SU-DHL-6 (cell line): Measurements from ENCODE around the gene LILRB2.
"Not testable (repeated sequence)": the region's sequence is repeated elsewhere in the genome, so short reads cannot be mapped to it uniquely, and the experiment has no call there.

ENCODE experiments used
- H2AFZ ChIP-seq: fragments of 200-600 bp; sonication (generic); 2 replicates; pipeline ENCODE4 v1.6.1; 2014; ENCODE audit warnings: low read depth, mild to moderate bottlenecking, moderate library complexity, mixed read lengths, antibody characterized with exemption, low read length; ENCODE audit not compliant: severe bottlenecking
- H3F3A ChIP-seq: fragments of 200-600 bp; shearing (Covaris generic); 2 replicates; pipeline ENCODE4 v1.6.0; 2016; ENCODE audit warnings: antibody characterized with exemption, mild to moderate bottlenecking; ENCODE audit not compliant: insufficient read depth
- H3K27ac ChIP-seq: fragments of 200-600 bp; sonication (generic); 2 replicates; pipeline ENCODE4 v1.5.1; 2016; ENCODE audit warnings: low read depth, mild to moderate bottlenecking, low read length, moderate library complexity, mixed read lengths
- H3K27me3 ChIP-seq: fragments of 200-600 bp; sonication (generic), shearing (Covaris generic); 2 replicates; pipeline ENCODE4 v1.6.0; 2014; ENCODE audit warnings: mild to moderate bottlenecking, low read length
- H3K36me3 ChIP-seq: fragments of 200-600 bp; sonication (generic); 2 replicates; pipeline ENCODE4 v1.6.1; 2014; ENCODE audit warnings: mild to moderate bottlenecking, low read length, mixed read lengths
- H3K4me2 ChIP-seq: fragments of 300-600, 200-600 bp; shearing (Covaris generic), sonication (generic); 2 replicates; pipeline ENCODE4 v1.6.0; 2014; ENCODE audit warnings: low read length, low read depth, mild to moderate bottlenecking; ENCODE audit not compliant: poor library complexity, severe bottlenecking
- H3K4me3 ChIP-seq: fragments of 200-600 bp; sonication (generic); 2 replicates; pipeline ENCODE4 v1.5.1; 2014; ENCODE audit warnings: antibody characterized with exemption, low read length, mild to moderate bottlenecking, mixed read lengths; ENCODE audit not compliant: insufficient read depth, poor library complexity, severe bottlenecking
- H3K79me2 ChIP-seq: fragments of 200-600 bp; sonication (generic); 2 replicates; pipeline ENCODE4 v1.6.1; 2014; ENCODE audit warnings: mild to moderate bottlenecking, low read length, moderate library complexity; ENCODE audit not compliant: insufficient read depth
- H3K9ac ChIP-seq: fragments of 200-600 bp; sonication (generic); 2 replicates; pipeline ENCODE4 v1.7.0; 2014; ENCODE audit warnings: mild to moderate bottlenecking, low read length
- H3K9me2 ChIP-seq: fragments of 200-600 bp; sonication (generic); replicated peaks from 2 replicates; pipeline ENCODE4 v1.6.1; 2014; ENCODE audit warnings: low read length; ENCODE audit not compliant: insufficient read depth
- H3K9me3 ChIP-seq: fragments of 200-600 bp; sonication (generic); 2 replicates; pipeline ENCODE4 v1.6.1; 2014; ENCODE audit warnings: low read length, mixed read lengths; ENCODE audit not compliant: insufficient read depth
- H4K20me1 ChIP-seq: fragments of 200-600 bp; sonication (generic); 2 replicates; pipeline ENCODE4 v1.6.1; 2014; ENCODE audit warnings: low read depth, mild to moderate bottlenecking, antibody characterized with exemption, low read length, moderate library complexity, mixed read lengths
- CTCF ChIP-seq: fragments of 200-600 bp; sonication (generic); IDR thresholded peaks from one replicate; pipeline ENCODE4 v1.5.1; 2017; ENCODE audit warnings: antibody characterized with exemption, mild to moderate bottlenecking, low read length, moderate library complexity; ENCODE audit not compliant: insufficient read depth, poor library complexity, severe bottlenecking
- EZH2phosphoT487 ChIP-seq: fragments of 200-600 bp; sonication (generic), shearing (Covaris generic); conservative IDR thresholded peaks from 2 replicates; pipeline ENCODE4 v1.6.1; 2018; ENCODE audit warnings: mild to moderate bottlenecking, antibody characterized with exemption, low read length, moderate library complexity, mixed read lengths

Gene LILRB2

DNA sequence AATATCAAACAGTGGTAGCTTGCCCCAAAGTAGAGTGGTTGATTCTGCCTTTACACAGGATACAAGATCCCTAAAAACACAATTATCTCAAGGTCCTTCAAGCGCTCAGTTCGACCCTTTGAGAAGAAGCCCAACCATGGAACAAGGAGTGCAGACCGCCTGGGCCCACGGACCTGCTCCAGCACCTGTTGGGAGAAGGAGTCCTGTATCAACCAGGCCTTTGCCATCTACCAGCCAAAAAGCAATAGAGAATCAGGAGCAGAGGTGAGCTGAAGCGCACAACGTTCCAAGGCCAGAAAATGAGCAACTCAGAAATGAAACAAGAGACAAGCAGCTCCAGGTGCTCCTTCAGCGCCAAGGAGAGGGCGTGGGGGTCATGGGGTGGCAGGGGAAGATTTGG is 51.8 kb downstream of the LILRB2 start:
- no peak for TF ChIP-seq EZH2phosphoT487
- no peak for TF ChIP-seq CTCF
- Histone ChIP-seq H2AFZ (no peak overlapping the region), H3K9me3 (no peaks in the 10 kb centered on the region), H3K4me2 (no peak overlapping the region), H3K79me2 (no peaks in the 10 kb centered on the region), H3K9me2 (no peaks in the 10 kb centered on the region), H3F3A (no peaks in the 10 kb centered on the region), H3K9ac (no peak overlapping the region), H3K27ac (no peak overlapping the region), H4K20me1 (no peaks in the 10 kb centered on the region), H3K36me3 (no peaks in the 10 kb centered on the region), H3K27me3 (no peaks in the 10 kb centered on the region), H3K4me3 (no peak overlapping the region)

DNA sequence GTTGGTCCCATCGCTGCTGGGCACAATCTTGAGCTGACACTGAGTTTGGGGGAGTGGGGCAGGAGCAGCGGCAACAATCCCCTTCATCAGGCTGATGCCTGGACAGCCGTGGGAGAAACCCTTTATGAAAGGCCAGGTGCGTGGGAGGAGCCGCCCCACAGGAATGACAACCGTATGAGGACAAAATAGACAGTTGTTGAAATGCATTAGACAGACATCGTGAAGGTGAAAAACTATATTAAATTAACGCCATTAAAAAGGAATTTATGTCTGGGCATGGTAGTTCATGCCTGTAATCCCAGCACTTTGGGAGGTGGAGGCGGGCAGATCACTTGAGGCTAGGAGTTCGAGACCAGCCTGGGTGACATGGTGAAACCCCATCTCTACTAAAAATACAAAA is 56.3 kb downstream of the LILRB2 start:
- H3K4me3 ChIP-seq, H3K79me2 ChIP-seq, H3K9me2 ChIP-seq, H3K9ac ChIP-seq, H3K36me3 ChIP-seq, H3K27ac ChIP-seq, H4K20me1 ChIP-seq, H3K4me2 ChIP-seq, H2AFZ ChIP-seq, H3K27me3 ChIP-seq, H3F3A ChIP-seq, H3K9me3 ChIP-seq: not testable (repeated sequence)

DNA sequence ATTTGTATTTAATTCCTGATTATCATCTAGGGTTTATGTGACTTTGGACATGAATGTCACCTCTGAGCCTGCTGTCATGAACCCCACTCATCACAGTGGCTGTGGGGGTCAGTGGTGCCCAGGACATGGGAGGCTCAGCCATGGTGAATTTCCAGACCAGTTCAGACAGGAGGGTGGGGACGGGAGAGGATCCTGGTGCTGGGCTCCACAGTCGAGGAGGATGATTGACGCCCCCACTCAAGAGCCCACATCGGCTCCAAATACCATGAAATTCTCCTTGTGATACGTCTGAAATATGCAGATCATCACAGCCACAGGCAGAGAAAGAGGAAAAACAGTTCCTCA is 57.0 kb downstream of the LILRB2 start:
- H3K27me3 ChIP-seq, H3F3A ChIP-seq, H3K4me2 ChIP-seq, H3K27ac ChIP-seq, H2AFZ ChIP-seq, H3K9me2 ChIP-seq, H3K9ac ChIP-seq, H3K79me2 ChIP-seq, H3K9me3 ChIP-seq, H3K36me3 ChIP-seq, H4K20me1 ChIP-seq, H3K4me3 ChIP-seq: not testable (repeated sequence)
